Fibroblast of skin of left quadriceps (primary cell): Measurements from ENCODE around the gene PPP1R3F.

Experiments used
- DNase-seq, 2 experiments: peaks; one replicate each; pipeline ENCODE4 v3.0.0-alpha.2; 2013; ENCODE audit warnings: low read depth in 2 of 2

Gene PPP1R3F

GRCh38 chrX:49269767-49270248, at the start of gene PPP1R3F:
PPP1R3F (plus strand) TSS chrX:49269793; CDS start chrX:49269870, 77 bp downstream.
- peak in 1 of 2 experiments; percentile 2 for DNase-seq

GRCh38 chrX:49220100-49220499, 49.5 kb upstream of the PPP1R3F start:
- DNase-seq = no peak

- DNase-seq = no peak
Measured at GRCh38 chrX:49221868-49222267, 47.7 kb upstream of the PPP1R3F start.

GRCh38 chrX:49225858-49226257, 43.7 kb upstream of the PPP1R3F start:
- DNase-seq = no peak

- DNase-seq = no peak
Measured at GRCh38 chrX:49226946-49227345, 42.6 kb upstream of the PPP1R3F start.

- no peak for DNase-seq
Measured at GRCh38 chrX:49227726-49228125, 41.9 kb upstream of the PPP1R3F start.

GRCh38 chrX:49228185-49228584, 41.4 kb upstream of the PPP1R3F start:
- no peak for DNase-seq

GRCh38 chrX:49230500-49231232, 38.9 kb upstream of the PPP1R3F start:
- no peak for DNase-seq

GRCh38 chrX:49231333-49232000, 38.1 kb upstream of the PPP1R3F start:
- no peak for DNase-seq

GRCh38 chrX:49232525-49232924, 37.1 kb upstream of the PPP1R3F start:
- DNase-seq = no peak

- DNase-seq = no peak
Measured at GRCh38 chrX:49233176-49233575, 36.4 kb upstream of the PPP1R3F start, which contains the start of gene CACNA1F. CACNA1F (minus strand) TSS chrX:49233340; CDS start chrX:49233309, 31 bp downstream.

GRCh38 chrX:49233887-49234555, 35.6 kb upstream of the PPP1R3F start:
- no peak for DNase-seq

- DNase-seq = no peak
Measured at GRCh38 chrX:49237060-49237459, 32.5 kb upstream of the PPP1R3F start.

GRCh38 chrX:49238735-49239134, 30.9 kb upstream of the PPP1R3F start:
- no peak for DNase-seq

- no peak for DNase-seq
Measured at GRCh38 chrX:49242545-49243066, 27.0 kb upstream of the PPP1R3F start.

- no peak for DNase-seq
Measured at GRCh38 chrX:49243166-49243565, 26.4 kb upstream of the PPP1R3F start.

GRCh38 chrX:49244207-49244606, 25.4 kb upstream of the PPP1R3F start:
- no peak for DNase-seq

GRCh38 chrX:49246541-49246940, 23.1 kb upstream of the PPP1R3F start:
- no peak for DNase-seq

GRCh38 chrX:49247346-49247745, 22.2 kb upstream of the PPP1R3F start:
- no peak for DNase-seq

- DNase-seq = no peak
Measured at GRCh38 chrX:49247916-49248811, 21.4 kb upstream of the PPP1R3F start.

- DNase-seq = no peak
Measured at GRCh38 chrX:49249071-49249470, 20.5 kb upstream of the PPP1R3F start.
